HCT116 (cell line): ENCODE results near the gene KY. TPM values are rescaled to one million over a fixed set of nuclear protein-coding genes. Genes with fewer than 3 reads are reported as not detected.

ENCODE experiments used
- ATAC-seq: fragments of 200-7000 bp; cut with Tn5 transposase; 2 replicates; pipeline ENCODE4 v1.9.1; 2020; ENCODE audit warnings: mild to moderate bottlenecking, moderate library complexity
- BruUV-seq: library from RNA; stranded (reverse); fragments of 400-500 nt; replicated peaks from 2 replicates; lab custom pipeline; 2021; lab: Mats Ljungman, UMichigan
- CTCF ChIA-PET: fragments of 300-600 bp; sonication (Branson Sonifier 250); formaldehyde crosslinking; loops from one replicate; lab custom pipeline; 2021; ENCODE audit warnings: antibody characterized with exemption; lab: Charles Lee
- POLR2A ChIA-PET: fragments of 300-600, 350-600 bp; sonication (Branson Sonifier 250); formaldehyde crosslinking; loops from one replicate; lab custom pipeline; 2021; ENCODE audit warnings: antibody characterized with exemption; lab: Charles Lee
- RAD21 ChIA-PET, 2 experiments: fragments of 300-600 bp; sonication (Branson Sonifier 250); formaldehyde crosslinking; loops; one replicate each; lab custom pipeline; 2023; ENCODE audit warnings: low total read pairs in 2 of 2; ENCODE audit not compliant: uncharacterized antibody in 2 of 2, unreplicated experiment in 2 of 2, low non-redundant PET in 1 of 2; lab: Charles Lee
- DNase-seq: peaks from one replicate; pipeline ENCODE4 v3.0.0-alpha.2; 2010; ENCODE audit warnings: low read depth, low spot score
- H2AFZ ChIP-seq: fragments of 200-600 bp; shearing (Covaris generic), sonication (generic); 2 replicates; pipeline ENCODE4 v1.6.1; 2017; ENCODE audit warnings: low read depth, mixed run types, mixed read lengths, antibody characterized with exemption, low read length; ENCODE audit not compliant: poor library complexity, severe bottlenecking
- H3K27ac ChIP-seq: 2 replicates; pipeline ENCODE4 v1.5.1; 2012; ENCODE audit warnings: low read depth, low read length
- H3K27me3 ChIP-seq: fragments of 200-600 bp; sonication (generic); 2 replicates; pipeline ENCODE4 v1.6.1; 2016; ENCODE audit warnings: mixed run types, low read length, mixed read lengths; ENCODE audit not compliant: insufficient read depth
- H3K36me3 ChIP-seq, 2 experiments: fragments of 200-500 bp in 1 of 2; fragments of 200-600 bp in 1 of 2; sonication (Bioruptor generic) in 1 of 2; sonication (generic) in 1 of 2; 2 replicates each; pipeline versions ENCODE4 v1.5.1 to v1.6.1; 2014 to 2016; ENCODE audit warnings: low read length in 2 of 2, inconsistent platforms in 1 of 2, mixed read lengths in 1 of 2, mixed run types in 1 of 2; ENCODE audit not compliant: insufficient read depth in 2 of 2, control insufficient read depth in 1 of 2
- H3K4me1 ChIP-seq, 2 experiments: fragments of 200-600 bp in 1 of 2; sonication (generic) in 1 of 2; 2 replicates each; pipeline versions ENCODE4 v1.5.1 to v1.6.1; 2012 to 2017; ENCODE audit warnings: low read length in 2 of 2, inconsistent platforms in 1 of 2, mild to moderate bottlenecking in 1 of 2, mixed read lengths in 1 of 2, mixed run types in 1 of 2, moderate library complexity in 1 of 2; ENCODE audit not compliant: insufficient read depth in 2 of 2, control insufficient read depth in 1 of 2
- H3K4me2 ChIP-seq: fragments of 200-600 bp; sonication (generic); 2 replicates; pipeline ENCODE4 v1.6.1; 2017; ENCODE audit warnings: mixed run types, low read length, mixed read lengths
- H3K4me3 ChIP-seq, 2 experiments: fragments of 200-600 bp in 1 of 2; sonication (generic) in 1 of 2; replicated peaks in 1 of 2; 2 replicates each; pipeline ENCODE4 v1.5.1; 2011 to 2016; ENCODE audit warnings: low read length in 2 of 2, control low read depth in 1 of 2, low read depth in 1 of 2, mild to moderate bottlenecking in 1 of 2, mixed read lengths in 1 of 2, mixed run types in 1 of 2
- H3K79me2 ChIP-seq: fragments of 200-600 bp; sonication (generic); 2 replicates; pipeline ENCODE4 v1.6.1; 2017; ENCODE audit warnings: mild to moderate bottlenecking, mixed run types, low read length, moderate library complexity, mixed read lengths; ENCODE audit not compliant: insufficient read depth
- H3K9ac ChIP-seq: fragments of 200-600 bp; sonication (generic); 2 replicates; pipeline ENCODE4 v1.6.1; 2016; ENCODE audit warnings: low read length, mixed read lengths
- H3K9me2 ChIP-seq: fragments of 200-600 bp; sonication (generic), shearing (Covaris generic); 2 replicates; pipeline ENCODE4 v1.6.1; 2017; ENCODE audit warnings: mixed run types, mild to moderate bottlenecking, moderate library complexity; ENCODE audit not compliant: insufficient read depth
- H3K9me3 ChIP-seq, 2 experiments: fragments of 200-500 bp in 1 of 2; fragments of 200-600 bp in 1 of 2; sonication (Bioruptor generic) in 1 of 2; sonication (generic) in 1 of 2; 2 replicates each; pipeline ENCODE4 v1.6.1; 2014 to 2017; ENCODE audit warnings: low read length in 2 of 2, mixed read lengths in 2 of 2, inconsistent platforms in 1 of 2, low read depth in 1 of 2, mild to moderate bottlenecking in 1 of 2, mixed run types in 1 of 2, moderate library complexity in 1 of 2; ENCODE audit not compliant: control insufficient read depth in 1 of 2, insufficient read depth in 1 of 2
- H4K20me1 ChIP-seq: fragments of 200-600 bp; sonication (generic), shearing (Covaris generic); 2 replicates; pipeline ENCODE4 v1.6.1; 2017; ENCODE audit warnings: mixed run types, mild to moderate bottlenecking, moderate library complexity; ENCODE audit not compliant: insufficient read depth
- CBX3 ChIP-seq: IDR thresholded peaks from 2 replicates; pipeline ENCODE4 v1.6.1; 2012; ENCODE audit warnings: low read depth
- EGR1 ChIP-seq: IDR thresholded peaks from 2 replicates; pipeline ENCODE4 v1.6.1; 2012; ENCODE audit warnings: low read depth
- ELF1 ChIP-seq: IDR thresholded peaks from 2 replicates; pipeline ENCODE4 v1.6.1; 2012; ENCODE audit warnings: low read depth, borderline replicate concordance
- EZH2 ChIP-seq: fragments of 200-600 bp; sonication (generic); IDR thresholded peaks from 2 replicates; pipeline ENCODE4 v1.6.1; 2017; ENCODE audit warnings: antibody characterized with exemption, mixed run types
- EZH2phosphoT487 ChIP-seq: fragments of 200-600 bp; IDR thresholded peaks from 2 replicates; pipeline ENCODE4 v1.6.1; 2018; ENCODE audit warnings: antibody characterized with exemption, borderline replicate concordance
- JUND ChIP-seq: IDR thresholded peaks from 2 replicates; pipeline ENCODE4 v1.6.1; 2012
- POLR2A ChIP-seq: IDR thresholded peaks from 2 replicates; pipeline ENCODE4 v1.7.0; 2011; ENCODE audit warnings: borderline replicate concordance; ENCODE audit not compliant: insufficient read depth, insufficient read length; ENCODE audit errors: extremely low read depth
- POLR2AphosphoS5 ChIP-seq: IDR thresholded peaks from 2 replicates; pipeline ENCODE4 v1.6.1; 2011; ENCODE audit warnings: mild to moderate bottlenecking, low read depth, low read length, moderate library complexity
- SP1 ChIP-seq: IDR thresholded peaks from 2 replicates; pipeline ENCODE4 v1.6.1; 2012; ENCODE audit warnings: low read depth
- SRF ChIP-seq: IDR thresholded peaks from 2 replicates; pipeline ENCODE4 v1.6.1; 2012; ENCODE audit warnings: low read depth
- YY1 ChIP-seq: IDR thresholded peaks from 2 replicates; pipeline ENCODE4 v1.6.1; 2011; ENCODE audit warnings: low read length, low read depth, moderate library complexity, mild to moderate bottlenecking; ENCODE audit not compliant: insufficient replicate concordance; ENCODE audit errors: extremely low read depth
- ZNF274 ChIP-seq: fragments of 200-500 bp; sonication (Bioruptor generic); IDR thresholded peaks from 2 replicates; pipeline ENCODE4 v1.6.1; 2014; ENCODE audit warnings: mild to moderate bottlenecking, low read depth, low read length, inconsistent platforms
- intact Hi-C: fragments of 100-400 bp; cut with micrococcal nuclease; formaldehyde crosslinking; loops from 2 replicates; pipeline ENCODE4 v1.10.0; 2022
- total RNA-seq: library from RNA; stranded (reverse); gene quantifications from one replicate; pipeline ENCODE4 v1.2.1, GENCODE V29; 2021; ENCODE audit not compliant: unreplicated experiment
- TF ChIP-seq, protein P1 (sequence below): IDR thresholded peaks from 2 replicates; pipeline ENCODE4 v1.6.1; 2012
- TF ChIP-seq, protein P2 (sequence below): IDR thresholded peaks from 2 replicates; pipeline ENCODE4 v1.6.1; 2012
- TF ChIP-seq, protein P3 (sequence below): IDR thresholded peaks from 2 replicates; pipeline ENCODE4 v1.6.1; 2012; ENCODE audit warnings: low read depth

KY gene
- total RNA-seq, 1 experiment from 2014 or later = not detected

GRCh38 chr3:134694466-134694865 lies 43.6 kb upstream of the KY start:
- BruUV-seq = no TSS peak
- Histone ChIP-seq H3K9me3 (no peaks in the 10 kb centered on the region), H4K20me1 (no peaks in the 10 kb centered on the region), H3K4me3 (no peak overlapping the region), H3K4me1 (no peaks in the 10 kb centered on the region), H3K79me2 (no peaks in the 10 kb centered on the region), H3K9ac (no peak overlapping the region), H2AFZ (no peak overlapping the region), H3K4me2 (no peak overlapping the region), H3K9me2 (no peaks in the 10 kb centered on the region), H3K27me3 (peaks cover 40% of the 10 kb centered on the region; the same call in 1 of the 2 replicates), H3K27ac (no peak overlapping the region), H3K36me3 (no peaks in the 10 kb centered on the region)
- ATAC-seq = no peak
- RAD21 ChIA-PET = no interaction called here
- POLR2A ChIA-PET = no interaction called here
- DNase-seq = no peak
- CTCF ChIA-PET = no interaction called here
- TF ChIP-seq POLR2A (no peak), SP1 (no peak), YY1 (no peak), EZH2phosphoT487 (no peak), ELF1 (no peak), POLR2AphosphoS5 (no peak), SRF (no peak), CBX3 (no peak), JUND (no peak), EZH2 (no peak), EGR1 (no peak), ZNF274 (no peak)
- TF ChIP-seq, protein P1, sequence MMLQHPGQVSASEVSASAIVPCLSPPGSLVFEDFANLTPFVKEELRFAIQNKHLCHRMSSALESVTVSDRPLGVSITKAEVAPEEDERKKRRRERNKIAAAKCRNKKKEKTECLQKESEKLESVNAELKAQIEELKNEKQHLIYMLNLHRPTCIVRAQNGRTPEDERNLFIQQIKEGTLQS = no peak
- TF ChIP-seq, protein P2, sequence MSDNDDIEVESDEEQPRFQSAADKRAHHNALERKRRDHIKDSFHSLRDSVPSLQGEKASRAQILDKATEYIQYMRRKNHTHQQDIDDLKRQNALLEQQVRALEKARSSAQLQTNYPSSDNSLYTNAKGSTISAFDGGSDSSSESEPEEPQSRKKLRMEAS = no peak
- TF ChIP-seq, protein P3, sequence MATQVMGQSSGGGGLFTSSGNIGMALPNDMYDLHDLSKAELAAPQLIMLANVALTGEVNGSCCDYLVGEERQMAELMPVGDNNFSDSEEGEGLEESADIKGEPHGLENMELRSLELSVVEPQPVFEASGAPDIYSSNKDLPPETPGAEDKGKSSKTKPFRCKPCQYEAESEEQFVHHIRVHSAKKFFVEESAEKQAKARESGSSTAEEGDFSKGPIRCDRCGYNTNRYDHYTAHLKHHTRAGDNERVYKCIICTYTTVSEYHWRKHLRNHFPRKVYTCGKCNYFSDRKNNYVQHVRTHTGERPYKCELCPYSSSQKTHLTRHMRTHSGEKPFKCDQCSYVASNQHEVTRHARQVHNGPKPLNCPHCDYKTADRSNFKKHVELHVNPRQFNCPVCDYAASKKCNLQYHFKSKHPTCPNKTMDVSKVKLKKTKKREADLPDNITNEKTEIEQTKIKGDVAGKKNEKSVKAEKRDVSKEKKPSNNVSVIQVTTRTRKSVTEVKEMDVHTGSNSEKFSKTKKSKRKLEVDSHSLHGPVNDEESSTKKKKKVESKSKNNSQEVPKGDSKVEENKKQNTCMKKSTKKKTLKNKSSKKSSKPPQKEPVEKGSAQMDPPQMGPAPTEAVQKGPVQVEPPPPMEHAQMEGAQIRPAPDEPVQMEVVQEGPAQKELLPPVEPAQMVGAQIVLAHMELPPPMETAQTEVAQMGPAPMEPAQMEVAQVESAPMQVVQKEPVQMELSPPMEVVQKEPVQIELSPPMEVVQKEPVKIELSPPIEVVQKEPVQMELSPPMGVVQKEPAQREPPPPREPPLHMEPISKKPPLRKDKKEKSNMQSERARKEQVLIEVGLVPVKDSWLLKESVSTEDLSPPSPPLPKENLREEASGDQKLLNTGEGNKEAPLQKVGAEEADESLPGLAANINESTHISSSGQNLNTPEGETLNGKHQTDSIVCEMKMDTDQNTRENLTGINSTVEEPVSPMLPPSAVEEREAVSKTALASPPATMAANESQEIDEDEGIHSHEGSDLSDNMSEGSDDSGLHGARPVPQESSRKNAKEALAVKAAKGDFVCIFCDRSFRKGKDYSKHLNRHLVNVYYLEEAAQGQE = no peak
- intact Hi-C loops = no loop called here
